GM12865 (cell line): Measurements from ENCODE around the gene SFTPB.
"Not testable (repeated sequence)": the region's sequence is repeated elsewhere in the genome, so short reads cannot be mapped to it uniquely, and the experiment has no call there.

Experiments
- DNase-seq: peaks from one replicate; pipeline ENCODE4 v3.0.0; 2010; ENCODE audit warnings: low read depth
- H3K4me3 ChIP-seq: 2 replicates; pipeline ENCODE4 v1.5.1; 2011; ENCODE audit warnings: mild to moderate bottlenecking, low read depth, low read length, control low read depth
- TF ChIP-seq, protein P1 (sequence below): IDR thresholded peaks from 2 replicates; pipeline ENCODE4 v1.5.1; 2011; ENCODE audit warnings: low read length, control low read depth, low read depth, inconsistent platforms; ENCODE audit not compliant: insufficient read depth; ENCODE audit errors: missing control alignments

The SFTPB gene

DNA sequence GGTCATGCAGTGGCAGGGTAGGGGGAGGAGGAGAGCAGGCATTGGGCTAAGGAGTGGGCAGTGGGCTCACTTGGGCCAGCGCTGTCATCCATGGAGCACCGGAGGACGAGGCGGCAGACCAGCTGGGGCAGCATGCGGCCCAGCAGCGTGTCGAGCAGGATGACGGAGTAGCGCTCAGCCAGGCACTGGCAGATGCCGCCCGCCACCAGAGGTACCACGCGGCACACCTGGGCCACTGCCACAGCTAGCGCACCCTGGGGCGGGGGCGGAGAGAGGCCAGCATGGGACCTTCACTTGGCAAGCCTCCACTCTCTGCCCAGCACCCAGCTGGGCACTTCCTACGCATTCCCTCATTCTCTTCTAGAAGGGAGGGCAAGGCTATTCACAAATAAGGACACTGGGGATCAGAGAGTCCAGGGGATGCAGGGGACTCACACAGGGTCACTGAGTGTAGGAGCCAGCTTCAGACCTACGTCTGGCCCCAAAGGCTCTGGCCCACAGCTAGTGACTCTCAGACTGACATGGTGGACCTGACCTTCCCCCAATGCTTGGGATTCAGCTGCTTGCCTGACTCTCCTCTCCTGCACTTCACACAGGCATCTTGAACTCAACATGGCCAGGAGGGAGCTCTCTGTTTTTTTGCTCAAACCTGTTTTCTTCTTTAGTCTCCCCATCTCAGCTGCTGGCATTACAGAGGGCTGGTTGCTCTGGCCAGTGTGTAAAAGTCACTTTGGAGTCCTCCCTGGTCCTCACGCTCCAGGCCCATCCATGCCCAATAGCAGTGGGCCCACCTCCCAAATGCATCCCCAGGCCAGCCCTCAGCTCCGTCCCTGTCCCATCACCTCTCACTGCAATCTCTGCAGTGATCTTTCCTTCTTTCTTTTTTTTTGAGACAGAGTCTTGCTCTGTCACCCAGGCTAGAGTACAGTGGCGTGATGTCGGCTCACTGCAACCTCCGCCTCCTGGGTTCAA lies 4.1 kb downstream of the SFTPB start:
- H3K4me3 ChIP-seq: no peak overlapping the region
- TF ChIP-seq, protein P1, sequence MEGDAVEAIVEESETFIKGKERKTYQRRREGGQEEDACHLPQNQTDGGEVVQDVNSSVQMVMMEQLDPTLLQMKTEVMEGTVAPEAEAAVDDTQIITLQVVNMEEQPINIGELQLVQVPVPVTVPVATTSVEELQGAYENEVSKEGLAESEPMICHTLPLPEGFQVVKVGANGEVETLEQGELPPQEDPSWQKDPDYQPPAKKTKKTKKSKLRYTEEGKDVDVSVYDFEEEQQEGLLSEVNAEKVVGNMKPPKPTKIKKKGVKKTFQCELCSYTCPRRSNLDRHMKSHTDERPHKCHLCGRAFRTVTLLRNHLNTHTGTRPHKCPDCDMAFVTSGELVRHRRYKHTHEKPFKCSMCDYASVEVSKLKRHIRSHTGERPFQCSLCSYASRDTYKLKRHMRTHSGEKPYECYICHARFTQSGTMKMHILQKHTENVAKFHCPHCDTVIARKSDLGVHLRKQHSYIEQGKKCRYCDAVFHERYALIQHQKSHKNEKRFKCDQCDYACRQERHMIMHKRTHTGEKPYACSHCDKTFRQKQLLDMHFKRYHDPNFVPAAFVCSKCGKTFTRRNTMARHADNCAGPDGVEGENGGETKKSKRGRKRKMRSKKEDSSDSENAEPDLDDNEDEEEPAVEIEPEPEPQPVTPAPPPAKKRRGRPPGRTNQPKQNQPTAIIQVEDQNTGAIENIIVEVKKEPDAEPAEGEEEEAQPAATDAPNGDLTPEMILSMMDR: no peak
- DNase-seq: no peak

DNA sequence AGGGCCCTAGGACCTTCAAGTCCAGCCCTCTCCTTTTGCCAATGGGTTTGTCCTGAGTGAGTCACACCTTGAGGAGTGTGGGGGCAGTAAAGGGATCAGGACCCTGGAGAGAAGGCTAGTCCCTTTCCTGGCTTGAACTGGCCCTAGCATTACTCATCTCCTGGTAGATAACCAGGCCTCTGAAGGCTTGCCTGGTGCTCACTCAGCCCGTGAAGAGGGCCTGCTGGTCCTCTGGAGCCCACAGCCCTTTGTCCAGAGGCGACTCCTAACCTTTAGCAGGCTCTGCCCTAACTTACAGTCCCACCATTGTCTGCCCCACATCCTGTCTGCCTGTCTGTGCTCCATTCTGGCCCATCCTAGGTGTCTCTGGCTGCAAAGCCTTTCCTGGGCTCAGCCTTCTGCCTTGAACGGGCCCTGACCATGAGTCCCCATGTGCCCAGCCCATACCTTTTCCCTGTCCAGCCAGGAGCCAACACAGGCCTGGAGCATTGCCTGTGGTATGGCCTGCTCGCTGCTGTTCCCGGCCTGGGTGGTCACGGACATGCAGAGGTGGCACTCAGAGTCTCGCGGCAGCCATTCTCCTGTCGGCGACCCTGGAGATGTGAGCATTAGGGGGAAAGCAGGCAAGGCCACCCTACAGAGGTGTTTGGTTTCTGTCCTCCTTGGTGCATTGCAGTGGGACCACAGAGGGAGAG lies 5.0 kb downstream of the SFTPB start:
- TF ChIP-seq, protein P1: no peak
- H3K4me3 ChIP-seq: no peak overlapping the region
- DNase-seq: no peak

DNA sequence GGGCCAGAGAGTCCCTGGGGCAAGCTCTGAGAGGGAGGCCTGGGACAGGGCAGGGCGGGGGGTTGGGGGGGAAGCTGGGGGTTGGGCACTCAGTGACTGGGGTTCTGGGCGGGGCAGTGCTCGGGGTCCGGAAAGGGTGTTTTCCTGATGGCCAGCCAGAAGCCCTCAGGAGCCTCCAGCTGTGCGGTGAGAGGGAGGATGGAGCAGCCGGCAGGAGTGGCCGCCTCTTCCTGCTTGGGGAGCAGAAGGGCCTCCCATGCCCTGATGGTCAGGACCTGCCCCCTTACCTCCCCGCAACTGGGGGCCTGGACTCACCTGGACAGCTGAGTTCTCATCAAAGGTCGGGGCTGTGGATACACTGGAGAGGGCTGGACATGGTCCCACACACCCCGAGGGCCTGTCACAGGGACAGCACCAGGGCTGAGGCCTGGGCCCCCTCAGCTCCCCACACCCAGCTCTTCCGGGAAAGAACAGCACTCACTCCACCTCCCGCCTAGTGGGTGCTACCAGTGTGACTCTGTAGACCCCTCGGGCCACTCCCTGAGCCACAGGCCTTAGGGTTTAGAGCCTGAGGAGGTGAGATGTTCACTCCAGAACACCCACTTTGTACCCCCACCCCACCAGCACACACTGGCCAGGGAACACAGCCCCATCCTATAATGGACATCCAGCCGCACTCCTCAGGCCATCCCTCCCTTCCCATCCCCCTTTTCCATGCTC lies 6.7 kb downstream of the SFTPB start:
- no peak overlapping the region for H3K4me3 ChIP-seq
- no peak for DNase-seq
- TF ChIP-seq, protein P1: no peak

DNA sequence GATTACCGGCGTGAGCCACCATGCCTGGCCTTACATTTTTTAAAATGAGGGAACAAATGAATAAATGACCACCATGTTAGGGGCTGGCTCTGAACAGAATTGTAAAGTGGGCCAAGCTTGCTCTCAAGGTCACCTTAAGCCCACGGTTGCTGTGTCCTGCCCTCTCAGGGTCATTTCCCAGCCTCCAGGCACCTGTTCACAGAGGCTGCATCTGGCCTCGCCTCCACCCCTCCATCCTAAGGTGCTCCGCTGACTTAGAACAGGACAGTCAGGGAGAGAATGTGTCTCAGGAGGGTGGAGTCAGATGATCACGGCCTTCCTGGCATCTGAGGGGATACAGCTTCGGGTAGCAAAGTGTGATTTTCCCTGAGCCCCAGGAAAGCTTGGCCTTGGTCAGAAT lies 7.3 kb downstream of the SFTPB start:
- DNase-seq: no peak
- TF ChIP-seq, protein P1: no peak
- H3K4me3 ChIP-seq: no peak overlapping the region

DNA sequence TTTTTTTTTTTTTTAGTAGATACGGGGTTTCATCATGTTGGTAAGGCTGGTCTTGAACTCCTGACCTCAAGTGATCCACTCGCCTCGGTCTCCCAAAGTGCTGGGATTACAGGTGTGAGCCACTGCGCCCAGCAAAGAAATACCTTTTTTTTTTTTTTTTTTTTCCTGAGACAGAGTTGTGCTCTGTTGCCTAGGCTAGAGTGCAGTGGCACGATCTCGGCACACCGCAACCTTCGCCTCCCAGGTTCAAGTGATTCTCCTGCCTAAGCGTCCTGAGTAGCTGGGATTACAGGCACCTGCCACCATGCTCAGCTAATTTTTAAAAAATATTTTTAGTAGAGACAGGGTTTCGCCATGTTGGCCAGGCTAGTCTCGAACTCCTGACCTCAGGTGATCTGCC lies 7.7 kb downstream of the SFTPB start:
- DNase-seq, H3K4me3 ChIP-seq: not testable (repeated sequence)

DNA sequence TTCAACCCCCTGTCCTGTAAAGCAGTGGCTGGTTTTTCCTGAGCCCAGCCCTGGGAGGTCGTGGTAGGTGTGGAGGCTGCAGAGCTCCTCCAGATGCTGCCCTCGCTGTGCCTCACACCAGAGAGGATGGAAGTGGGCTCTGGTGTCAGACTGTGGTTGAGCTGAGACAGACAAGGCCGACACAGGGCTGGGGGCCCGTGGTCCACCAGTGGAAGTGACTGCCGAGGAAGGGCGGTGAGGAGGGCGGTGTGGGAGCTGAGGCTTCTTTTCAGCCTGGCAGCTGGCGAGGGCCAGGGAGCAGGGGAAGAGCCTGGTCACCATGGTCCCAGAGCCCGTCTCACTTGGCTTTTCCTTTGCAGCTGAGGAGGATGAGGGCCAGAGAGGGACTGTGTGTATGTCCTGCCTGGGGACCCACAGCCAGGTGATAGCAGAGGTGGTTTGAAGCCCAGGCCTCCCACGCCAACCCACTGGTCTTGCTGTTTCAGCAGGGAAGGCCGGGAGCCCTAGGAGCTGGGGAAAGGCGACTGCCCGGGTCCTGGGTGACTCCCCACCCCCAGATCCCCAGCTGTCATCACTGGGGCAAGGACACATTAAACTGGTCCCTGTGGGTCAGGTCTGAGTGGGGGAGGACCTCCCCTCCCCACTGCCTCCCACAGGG lies 8.5 kb downstream of the SFTPB start:
- DNase-seq: no peak
- TF ChIP-seq, protein P1: no peak
- no peak overlapping the region for H3K4me3 ChIP-seq

DNA sequence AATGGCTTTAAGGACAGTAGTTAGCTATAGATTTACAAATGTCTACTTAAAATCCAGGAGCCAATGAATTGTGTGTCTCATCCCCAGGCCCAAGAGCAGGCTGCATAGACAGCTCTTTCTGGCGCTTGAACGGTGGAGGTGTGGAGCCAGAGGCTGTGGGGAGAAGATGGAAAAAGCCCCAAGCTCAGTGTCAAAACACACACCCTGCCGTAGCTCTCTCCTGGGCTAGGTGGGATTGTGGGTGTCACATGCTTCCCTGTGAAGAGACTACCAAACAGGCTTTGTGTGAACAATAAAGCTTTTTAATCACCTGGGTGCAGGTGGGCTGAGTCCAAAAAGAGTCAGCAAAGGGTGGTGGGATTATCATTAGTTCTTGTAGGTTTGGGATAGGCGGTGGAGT lies 10.6 kb downstream of the SFTPB start:
- not testable (repeated sequence) for H3K4me3 ChIP-seq, DNase-seq
